AG09309 (cell line): ENCODE results near the gene PHLDB2.

ENCODE experiments used
- DNase-seq: peaks from one replicate; pipeline ENCODE4 v3.0.0-alpha.2; 2010; ENCODE audit warnings: low read depth
- H3K4me3 ChIP-seq: 2 replicates; pipeline ENCODE4 v1.5.1; 2011; ENCODE audit warnings: mild to moderate bottlenecking, low read depth, low read length, moderate library complexity; ENCODE audit not compliant: control insufficient read depth
- TF ChIP-seq, protein P1 (sequence below): IDR thresholded peaks from 2 replicates; pipeline ENCODE4 v1.5.1; 2011; ENCODE audit warnings: mild to moderate bottlenecking, low read depth, low read length, inconsistent platforms; ENCODE audit not compliant: insufficient read depth, control insufficient read depth; ENCODE audit errors: missing control alignments

Gene PHLDB2

DNA sequence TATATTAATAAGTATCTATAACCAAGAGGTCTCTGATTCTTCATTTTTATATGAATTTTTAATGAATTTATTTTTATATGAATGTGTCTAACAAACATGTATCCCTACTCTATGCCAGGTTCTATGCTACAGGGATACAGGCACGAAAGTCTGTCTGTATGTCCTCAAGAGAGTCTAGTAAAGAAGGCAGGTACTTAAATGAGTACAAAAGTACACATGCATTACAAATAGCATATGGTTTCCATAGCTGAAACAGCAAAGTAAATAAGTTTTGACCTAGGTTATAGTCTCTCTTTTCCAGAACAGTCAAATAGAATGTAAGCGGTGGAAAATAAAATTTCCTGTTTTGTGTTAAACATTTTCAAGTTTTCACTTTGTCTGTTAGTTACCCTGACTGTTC is 106.4 kb downstream of the PHLDB2 start:
- DNase-seq: no peak
- TF ChIP-seq, protein P1, sequence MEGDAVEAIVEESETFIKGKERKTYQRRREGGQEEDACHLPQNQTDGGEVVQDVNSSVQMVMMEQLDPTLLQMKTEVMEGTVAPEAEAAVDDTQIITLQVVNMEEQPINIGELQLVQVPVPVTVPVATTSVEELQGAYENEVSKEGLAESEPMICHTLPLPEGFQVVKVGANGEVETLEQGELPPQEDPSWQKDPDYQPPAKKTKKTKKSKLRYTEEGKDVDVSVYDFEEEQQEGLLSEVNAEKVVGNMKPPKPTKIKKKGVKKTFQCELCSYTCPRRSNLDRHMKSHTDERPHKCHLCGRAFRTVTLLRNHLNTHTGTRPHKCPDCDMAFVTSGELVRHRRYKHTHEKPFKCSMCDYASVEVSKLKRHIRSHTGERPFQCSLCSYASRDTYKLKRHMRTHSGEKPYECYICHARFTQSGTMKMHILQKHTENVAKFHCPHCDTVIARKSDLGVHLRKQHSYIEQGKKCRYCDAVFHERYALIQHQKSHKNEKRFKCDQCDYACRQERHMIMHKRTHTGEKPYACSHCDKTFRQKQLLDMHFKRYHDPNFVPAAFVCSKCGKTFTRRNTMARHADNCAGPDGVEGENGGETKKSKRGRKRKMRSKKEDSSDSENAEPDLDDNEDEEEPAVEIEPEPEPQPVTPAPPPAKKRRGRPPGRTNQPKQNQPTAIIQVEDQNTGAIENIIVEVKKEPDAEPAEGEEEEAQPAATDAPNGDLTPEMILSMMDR: no peak
- H3K4me3 ChIP-seq: no peak overlapping the region

DNA sequence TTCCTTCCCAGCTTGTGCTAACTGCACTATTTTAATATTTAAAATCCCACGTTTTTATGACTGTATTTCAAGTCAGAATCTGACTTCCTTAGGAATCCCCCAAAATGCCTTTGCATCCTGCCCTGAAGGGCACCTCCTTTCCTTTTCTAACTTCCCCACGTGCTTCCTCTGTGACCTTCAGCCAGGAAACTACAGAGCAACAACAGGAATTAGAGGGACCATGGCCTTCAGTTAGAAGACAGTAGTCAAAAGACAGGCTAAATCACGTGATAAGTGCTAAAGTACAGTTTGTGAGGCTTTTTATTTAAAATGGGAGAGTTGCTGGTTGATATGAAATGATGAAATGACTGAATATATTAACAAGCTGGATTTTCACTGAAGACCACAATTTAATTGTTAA is 108.0 kb downstream of the PHLDB2 start:
- TF ChIP-seq, protein P1: no peak
- H3K4me3 ChIP-seq: no peak overlapping the region
- DNase-seq: no peak

DNA sequence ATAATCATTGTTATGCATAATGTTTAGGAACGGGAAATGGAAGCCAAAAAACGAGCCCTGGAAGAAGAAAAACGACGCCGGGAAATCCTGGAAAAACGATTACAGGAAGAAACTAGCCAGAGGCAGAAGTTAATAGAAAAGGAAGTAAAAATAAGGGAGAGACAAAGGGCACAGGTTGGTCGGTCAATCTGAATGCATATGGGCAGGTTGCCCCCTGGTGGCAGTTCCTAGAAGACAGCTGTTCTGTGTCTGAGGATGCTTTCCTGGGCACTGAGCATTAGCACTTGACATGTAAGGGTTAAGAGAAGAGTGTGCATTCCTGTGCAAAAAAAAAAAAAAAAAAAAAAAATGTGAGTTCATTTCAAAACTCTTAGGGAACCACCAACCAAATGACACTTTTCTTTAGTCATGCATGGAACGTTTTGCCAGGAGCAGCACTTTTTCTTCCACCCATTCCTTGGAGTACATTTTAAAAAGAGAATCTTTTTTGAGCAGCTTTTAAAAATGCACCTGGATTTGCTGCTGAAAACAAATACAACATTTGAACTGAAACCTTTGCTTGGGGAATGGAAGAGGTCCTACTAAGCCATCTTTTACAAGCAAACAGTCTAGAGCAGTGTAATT is 108.7 kb downstream of the PHLDB2 start:
- peak; percentile 50 for DNase-seq

DNA sequence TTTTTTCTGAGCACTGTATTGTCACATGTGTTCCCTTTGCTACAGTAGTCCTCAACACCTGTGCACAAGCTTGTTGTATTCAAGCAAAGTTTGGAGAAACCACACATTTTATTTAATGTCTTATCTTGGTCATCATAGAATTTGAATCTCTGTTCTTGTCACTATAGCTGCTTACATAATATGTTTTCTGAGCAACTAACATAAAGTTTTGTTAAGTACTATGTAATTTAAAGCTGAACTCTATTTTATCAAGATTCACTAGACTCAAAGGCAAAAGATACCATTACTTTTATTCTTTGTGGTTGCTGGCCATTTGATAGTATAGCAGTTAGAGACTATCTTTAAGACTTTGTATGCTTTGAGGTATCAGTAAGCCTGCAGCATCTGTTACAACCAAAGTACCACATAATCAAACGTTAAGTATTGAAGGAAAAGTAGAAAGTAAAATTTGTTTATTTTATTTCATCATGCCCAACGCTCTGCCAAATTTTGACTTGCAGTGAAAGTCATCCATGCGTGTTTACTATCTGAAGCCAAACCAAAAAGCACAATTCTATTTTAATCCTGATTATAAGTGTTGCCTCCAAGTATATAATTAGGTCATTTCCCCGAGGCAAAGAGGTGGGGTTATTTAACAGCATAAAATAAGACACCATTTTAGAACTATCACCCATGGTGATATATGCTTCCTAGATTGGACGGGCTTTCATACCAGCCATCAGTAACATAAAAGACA is 109.4 kb downstream of the PHLDB2 start:
- no peak for DNase-seq
- TF ChIP-seq, protein P1: no peak
- no peak overlapping the region for H3K4me3 ChIP-seq

More for the DNA sequence above, 108.7 kb downstream of the PHLDB2 start:
- TF ChIP-seq, protein P1: peak; percentile 87
- H3K4me3 ChIP-seq: no peak overlapping the region

DNA sequence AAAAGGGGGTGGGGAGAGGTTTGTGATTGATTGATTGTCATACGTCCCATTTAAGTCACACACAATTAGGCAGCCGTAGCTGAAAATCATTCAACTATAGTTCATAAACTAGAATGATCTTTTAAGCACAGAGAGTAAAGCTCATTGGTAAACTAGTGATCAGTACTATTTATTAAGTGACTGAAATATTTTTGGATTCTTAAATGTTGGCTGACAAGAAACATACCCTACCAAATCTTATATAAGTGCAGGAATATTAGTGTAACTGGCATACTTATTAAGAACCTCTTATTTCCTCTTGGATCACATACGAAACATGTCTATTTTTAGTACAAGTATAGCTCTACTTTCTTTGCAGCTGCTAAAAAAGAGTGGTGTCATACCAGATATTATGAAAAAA is 111.3 kb downstream of the PHLDB2 start:
- TF ChIP-seq, protein P1: no peak
- no peak overlapping the region for H3K4me3 ChIP-seq
- no peak for DNase-seq

DNA sequence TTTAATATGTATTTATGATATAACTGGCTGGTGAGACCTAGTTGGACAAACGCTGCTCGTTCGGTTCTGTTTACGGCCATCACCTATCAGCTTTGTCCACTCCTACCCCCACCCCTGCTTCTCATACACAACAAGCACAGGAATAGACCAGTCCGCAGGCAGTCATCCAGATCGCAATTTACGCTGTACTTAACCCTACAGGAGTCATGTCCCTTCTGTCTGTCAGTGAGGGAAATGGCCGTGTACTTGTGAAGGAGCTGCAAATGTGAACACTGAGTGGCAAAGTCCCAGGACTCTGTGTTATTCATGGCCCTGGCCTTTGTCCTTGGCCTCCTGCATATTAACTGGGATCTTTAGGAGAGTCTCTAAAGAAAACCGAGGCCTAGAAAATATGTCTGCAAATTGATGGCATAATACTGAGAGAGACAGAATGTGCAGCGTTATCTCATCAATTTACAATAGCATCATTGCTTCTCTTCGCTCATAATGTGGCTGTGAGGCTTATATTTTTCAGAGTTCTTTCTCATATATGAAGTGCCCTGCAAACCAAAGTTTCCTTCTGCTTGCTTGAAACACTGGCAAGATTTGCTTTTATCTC is 112.6 kb downstream of the PHLDB2 start:
- TF ChIP-seq, protein P1: no peak
- H3K4me3 ChIP-seq: no peak overlapping the region
- DNase-seq: no peak
